ENCODE measurements around the gene CCDC43. TPM values are rescaled to one million over a fixed set of nuclear protein-coding genes. Genes with fewer than 3 reads are reported as not detected.

CCDC43 gene
- total and polyA plus RNA-seq, 2 of the 13 experiments (the other 11 are each of a cell fraction or from before 2014, with no cell fraction given), result 17.5 to 94.8 TPM

DNA sequence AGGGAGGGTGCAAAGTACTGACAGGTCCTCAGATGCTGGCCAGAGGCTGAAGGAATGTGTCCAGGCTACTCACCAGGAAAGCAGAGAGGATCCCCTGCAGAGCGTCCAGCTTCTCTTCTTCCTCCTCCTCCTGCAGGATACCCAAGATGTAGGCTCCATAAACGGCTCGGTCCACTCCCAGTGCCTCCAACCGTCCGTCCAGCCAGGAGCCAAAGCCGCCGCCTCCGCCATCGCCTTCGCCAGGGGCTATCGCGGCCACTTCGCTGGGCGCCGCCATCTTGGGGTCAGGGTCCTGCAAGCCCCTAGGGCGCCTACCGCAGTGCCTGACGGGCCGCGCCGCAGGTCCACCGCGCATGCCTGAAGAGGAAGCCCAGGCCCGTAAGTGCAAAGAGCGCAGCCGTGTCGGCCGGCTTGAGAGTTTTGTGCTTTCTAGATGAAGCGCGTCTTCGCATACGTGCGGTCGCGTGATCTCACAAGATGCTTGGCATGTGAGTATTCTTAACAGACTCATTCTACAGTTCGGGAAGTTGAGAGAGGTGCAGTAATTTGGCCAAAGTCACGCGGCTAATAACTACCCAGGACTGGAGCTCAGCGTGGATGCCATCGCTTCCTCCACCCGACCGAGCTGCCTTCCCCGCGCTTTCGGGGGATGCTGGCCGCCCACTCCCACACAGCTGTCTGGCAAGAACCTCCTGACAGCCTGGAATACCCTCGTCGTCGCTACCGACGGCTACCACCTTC is at the start of gene CCDC43 (continued):
- TF ChIP-seq, protein P1, sequence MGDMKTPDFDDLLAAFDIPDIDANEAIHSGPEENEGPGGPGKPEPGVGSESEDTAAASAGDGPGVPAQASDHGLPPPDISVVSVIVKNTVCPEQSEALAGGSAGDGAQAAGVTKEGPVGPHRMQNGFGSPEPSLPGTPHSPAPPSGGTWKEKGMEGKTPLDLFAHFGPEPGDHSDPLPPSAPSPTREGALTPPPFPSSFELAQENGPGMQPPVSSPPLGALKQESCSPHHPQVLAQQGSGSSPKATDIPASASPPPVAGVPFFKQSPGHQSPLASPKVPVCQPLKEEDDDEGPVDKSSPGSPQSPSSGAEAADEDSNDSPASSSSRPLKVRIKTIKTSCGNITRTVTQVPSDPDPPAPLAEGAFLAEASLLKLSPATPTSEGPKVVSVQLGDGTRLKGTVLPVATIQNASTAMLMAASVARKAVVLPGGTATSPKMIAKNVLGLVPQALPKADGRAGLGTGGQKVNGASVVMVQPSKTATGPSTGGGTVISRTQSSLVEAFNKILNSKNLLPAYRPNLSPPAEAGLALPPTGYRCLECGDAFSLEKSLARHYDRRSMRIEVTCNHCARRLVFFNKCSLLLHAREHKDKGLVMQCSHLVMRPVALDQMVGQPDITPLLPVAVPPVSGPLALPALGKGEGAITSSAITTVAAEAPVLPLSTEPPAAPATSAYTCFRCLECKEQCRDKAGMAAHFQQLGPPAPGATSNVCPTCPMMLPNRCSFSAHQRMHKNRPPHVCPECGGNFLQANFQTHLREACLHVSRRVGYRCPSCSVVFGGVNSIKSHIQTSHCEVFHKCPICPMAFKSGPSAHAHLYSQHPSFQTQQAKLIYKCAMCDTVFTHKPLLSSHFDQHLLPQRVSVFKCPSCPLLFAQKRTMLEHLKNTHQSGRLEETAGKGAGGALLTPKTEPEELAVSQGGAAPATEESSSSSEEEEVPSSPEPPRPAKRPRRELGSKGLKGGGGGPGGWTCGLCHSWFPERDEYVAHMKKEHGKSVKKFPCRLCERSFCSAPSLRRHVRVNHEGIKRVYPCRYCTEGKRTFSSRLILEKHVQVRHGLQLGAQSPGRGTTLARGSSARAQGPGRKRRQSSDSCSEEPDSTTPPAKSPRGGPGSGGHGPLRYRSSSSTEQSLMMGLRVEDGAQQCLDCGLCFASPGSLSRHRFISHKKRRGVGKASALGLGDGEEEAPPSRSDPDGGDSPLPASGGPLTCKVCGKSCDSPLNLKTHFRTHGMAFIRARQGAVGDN (CRISPR knock-in tag; IDR thresholded peaks at IDR 0.05), result peak; percentile 98
- TF ChIP-seq MLLT10 (CRISPR knock-in tag; IDR thresholded peaks at IDR 0.05) (no peak), ZNF569 (CRISPR knock-in tag; IDR thresholded peaks at IDR 0.05; ENCODE audit: borderline replicate concordance) (peak; percentile 86; the same call in 1 of the 2 replicates), CENPX (CRISPR knock-in tag; IDR thresholded peaks at IDR 0.05) (no peak), ELF4 (CRISPR knock-in tag; IDR thresholded peaks at IDR 0.05; ENCODE audit: borderline replicate concordance) (no peak), FOXP1 (IDR thresholded peaks at IDR 0.05) (no peak), FOXP1 (CRISPR knock-in tag; IDR thresholded peaks at IDR 0.05) (no peak), ZNF75D (CRISPR knock-in tag; IDR thresholded peaks at IDR 0.05; ENCODE audit: borderline replicate concordance) (no peak; the same call in 1 of the 2 replicates), ZNF891 (CRISPR knock-in tag; IDR thresholded peaks at IDR 0.05) (peak; percentile 89), CHD4 (IDR thresholded peaks at IDR 0.05; ENCODE audit: borderline replicate concordance, low read length) (no peak), SIN3B (IDR thresholded peaks at IDR 0.05; ENCODE audit: low read length) (peak; percentile 95), ZNF33B (CRISPR knock-in tag; IDR thresholded peaks at IDR 0.05) (peak; percentile 95), RFX3 (CRISPR knock-in tag; IDR thresholded peaks at IDR 0.05) (no peak), ZNF451 (CRISPR knock-in tag; IDR thresholded peaks at IDR 0.05) (peak; percentile 60; the same call in 1 of the 2 replicates), PRPF4 (IDR thresholded peaks at IDR 0.05; ENCODE audit: low read depth, low read length, poor library complexity, severe bottlenecking) (no peak), KDM5B (CRISPR knock-in tag; IDR thresholded peaks at IDR 0.05; ENCODE audit: borderline replicate concordance) (peak; percentile 98), KDM3A (CRISPR knock-in tag; IDR thresholded peaks at IDR 0.05; ENCODE audit: low read depth) (peak; percentile 86), AKAP8 (CRISPR knock-in tag; IDR thresholded peaks at IDR 0.05) (peak; percentile 93; the same call in 1 of the 2 replicates), JARID2 (CRISPR knock-in tag; IDR thresholded peaks at IDR 0.05; ENCODE audit: insufficient replicate concordance) (peak; percentile 89), SP2 (CRISPR knock-in tag; IDR thresholded peaks at IDR 0.05) (peak; percentile 17; the same call in 1 of the 2 replicates)
- TF ChIP-seq, protein P2, sequence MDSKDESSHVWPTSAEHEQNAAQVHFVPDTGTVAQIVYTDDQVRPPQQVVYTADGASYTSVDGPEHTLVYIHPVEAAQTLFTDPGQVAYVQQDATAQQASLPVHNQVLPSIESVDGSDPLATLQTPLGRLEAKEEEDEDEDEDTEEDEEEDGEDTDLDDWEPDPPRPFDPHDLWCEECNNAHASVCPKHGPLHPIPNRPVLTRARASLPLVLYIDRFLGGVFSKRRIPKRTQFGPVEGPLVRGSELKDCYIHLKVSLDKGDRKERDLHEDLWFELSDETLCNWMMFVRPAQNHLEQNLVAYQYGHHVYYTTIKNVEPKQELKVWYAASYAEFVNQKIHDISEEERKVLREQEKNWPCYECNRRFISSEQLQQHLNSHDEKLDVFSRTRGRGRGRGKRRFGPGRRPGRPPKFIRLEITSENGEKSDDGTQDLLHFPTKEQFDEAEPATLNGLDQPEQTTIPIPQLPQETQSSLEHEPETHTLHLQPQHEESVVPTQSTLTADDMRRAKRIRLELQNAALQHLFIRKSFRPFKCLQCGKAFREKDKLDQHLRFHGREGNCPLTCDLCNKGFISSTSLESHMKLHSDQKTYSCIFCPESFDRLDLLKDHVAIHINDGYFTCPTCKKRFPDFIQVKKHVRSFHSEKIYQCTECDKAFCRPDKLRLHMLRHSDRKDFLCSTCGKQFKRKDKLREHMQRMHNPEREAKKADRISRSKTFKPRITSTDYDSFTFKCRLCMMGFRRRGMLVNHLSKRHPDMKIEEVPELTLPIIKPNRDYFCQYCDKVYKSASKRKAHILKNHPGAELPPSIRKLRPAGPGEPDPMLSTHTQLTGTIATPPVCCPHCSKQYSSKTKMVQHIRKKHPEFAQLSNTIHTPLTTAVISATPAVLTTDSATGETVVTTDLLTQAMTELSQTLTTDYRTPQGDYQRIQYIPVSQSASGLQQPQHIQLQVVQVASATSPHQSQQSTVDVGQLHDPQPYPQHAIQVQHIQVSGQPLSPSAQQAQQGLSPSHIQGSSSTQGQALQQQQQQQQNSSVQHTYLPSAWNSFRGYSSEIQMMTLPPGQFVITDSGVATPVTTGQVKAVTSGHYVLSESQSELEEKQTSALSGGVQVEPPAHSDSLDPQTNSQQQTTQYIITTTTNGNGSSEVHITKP (CRISPR knock-in tag; IDR thresholded peaks at IDR 0.05; ENCODE audit: low read depth), result no peak
- TF ChIP-seq, protein P3, sequence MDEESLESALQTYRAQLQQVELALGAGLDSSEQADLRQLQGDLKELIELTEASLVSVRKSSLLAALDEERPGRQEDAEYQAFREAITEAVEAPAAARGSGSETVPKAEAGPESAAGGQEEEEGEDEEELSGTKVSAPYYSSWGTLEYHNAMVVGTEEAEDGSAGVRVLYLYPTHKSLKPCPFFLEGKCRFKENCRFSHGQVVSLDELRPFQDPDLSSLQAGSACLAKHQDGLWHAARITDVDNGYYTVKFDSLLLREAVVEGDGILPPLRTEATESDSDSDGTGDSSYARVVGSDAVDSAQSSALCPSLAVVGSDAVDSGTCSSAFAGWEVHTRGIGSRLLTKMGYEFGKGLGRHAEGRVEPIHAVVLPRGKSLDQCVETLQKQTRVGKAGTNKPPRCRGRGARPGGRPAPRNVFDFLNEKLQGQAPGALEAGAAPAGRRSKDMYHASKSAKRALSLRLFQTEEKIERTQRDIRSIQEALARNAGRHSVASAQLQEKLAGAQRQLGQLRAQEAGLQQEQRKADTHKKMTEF (CRISPR knock-in tag; IDR thresholded peaks at IDR 0.05), result peak; percentile 91
